GM12801 (cell line): ENCODE results near the gene HOMER2.

Source experiments
- CTCF ChIP-seq: IDR thresholded peaks from one replicate; pipeline ENCODE4 v1.5.1; 2011; ENCODE audit warnings: control low read depth; ENCODE audit not compliant: insufficient read length; ENCODE audit errors: extremely low read depth

Gene HOMER2

DNA sequence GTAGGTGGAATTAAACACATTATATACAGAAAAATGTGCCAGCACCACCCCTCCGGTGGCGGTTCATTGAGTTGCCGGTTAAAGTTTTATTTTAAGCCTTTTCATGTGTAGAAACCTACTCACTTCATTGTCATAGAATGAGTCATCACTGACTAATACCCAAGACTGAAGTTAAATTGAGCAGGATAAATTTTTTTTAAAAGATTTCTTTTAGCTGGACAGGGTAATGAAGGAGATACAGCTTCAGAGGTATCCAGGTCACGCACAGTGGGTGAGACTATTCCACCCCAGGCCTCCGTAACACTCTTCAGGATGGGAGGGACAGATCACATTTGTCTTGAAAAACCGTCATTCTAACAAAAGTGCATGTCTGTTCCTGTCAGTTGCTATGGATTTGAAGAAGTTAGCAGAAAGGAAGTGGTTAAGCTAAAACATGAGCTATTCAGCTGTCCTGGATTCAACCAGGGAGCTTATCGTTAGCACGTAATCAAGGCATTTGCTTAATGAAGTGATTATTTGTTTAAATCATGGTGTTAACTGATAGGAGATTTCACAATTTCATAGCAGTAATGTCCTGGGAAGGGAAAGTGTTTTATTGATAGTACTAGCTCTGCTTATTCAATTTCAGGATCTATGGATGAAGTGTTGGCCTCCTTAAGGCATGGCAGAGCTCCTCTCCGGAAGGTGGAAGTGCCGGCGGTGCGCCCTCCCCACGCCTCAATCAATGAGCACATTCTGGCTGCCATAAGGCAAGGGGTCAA lies 119.7 kb downstream of the HOMER2 start:
- TF ChIP-seq CTCF: no peak

- TF ChIP-seq CTCF: no peak
These were observed 120.5 kb downstream of the HOMER2 start for GRCh38 chr15:82831894-82832600.

DNA sequence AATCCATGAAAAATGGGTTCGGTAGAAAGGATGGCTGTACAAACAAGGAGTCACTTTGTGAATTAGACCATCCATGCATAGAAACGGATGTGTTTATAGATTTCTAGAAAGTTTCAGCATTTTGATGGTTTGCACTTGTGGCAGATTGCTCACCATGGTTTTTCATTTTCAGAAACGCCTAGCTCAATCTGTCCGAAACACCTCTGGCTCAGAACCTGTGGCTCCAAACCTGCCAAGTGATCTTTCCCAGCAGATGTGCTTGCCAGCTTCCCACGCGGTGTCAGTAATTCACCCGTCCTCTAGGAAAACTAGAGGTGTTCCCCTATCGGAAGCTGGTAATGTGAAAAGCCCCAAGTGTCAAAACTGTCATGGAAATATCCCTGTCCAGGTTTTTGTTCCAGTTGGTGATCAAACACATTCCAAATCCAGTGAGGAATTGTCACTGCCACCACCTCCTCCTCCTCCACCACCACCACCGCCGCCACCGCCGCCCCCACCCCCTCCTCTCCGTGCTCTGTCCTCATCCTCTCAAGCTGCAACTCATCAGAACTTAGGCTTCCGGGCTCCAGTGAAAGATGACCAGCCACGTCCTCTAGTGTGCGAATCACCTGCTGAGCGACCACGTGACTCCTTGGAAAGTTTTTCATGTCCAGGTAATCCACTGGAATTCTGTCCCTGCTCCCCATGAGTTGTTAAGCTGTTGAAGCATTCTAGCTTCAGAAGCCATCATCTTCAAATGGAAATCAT lies 121.9 kb downstream of the HOMER2 start:
- no peak for TF ChIP-seq CTCF

DNA sequence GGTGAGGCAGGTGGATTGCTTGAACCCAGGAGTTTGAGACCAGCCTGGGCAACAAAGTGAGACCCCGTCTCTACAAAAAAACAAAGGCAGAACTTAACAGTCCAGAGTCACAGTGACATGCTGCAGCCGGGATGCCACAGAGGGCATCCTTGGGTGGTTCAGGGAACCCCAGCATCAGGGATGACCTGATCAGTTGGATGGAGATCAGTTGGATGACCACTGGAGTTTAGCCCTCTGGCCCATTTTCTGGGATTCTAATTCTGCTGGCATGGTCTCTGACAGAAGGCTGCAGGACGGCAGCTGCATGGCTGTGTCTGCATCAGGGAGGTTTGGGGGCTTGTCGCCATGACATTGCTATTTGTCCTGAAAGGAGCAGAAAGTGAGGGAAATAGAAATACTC lies 123.3 kb downstream of the HOMER2 start:
- no peak for TF ChIP-seq CTCF

GRCh38 chr15:82828075-82828474 lies 124.4 kb downstream of the HOMER2 start:
- no peak for TF ChIP-seq CTCF

- no peak for TF ChIP-seq CTCF
These were observed 129.5 kb downstream of the HOMER2 start for GRCh38 chr15:82823049-82823448.

DNA sequence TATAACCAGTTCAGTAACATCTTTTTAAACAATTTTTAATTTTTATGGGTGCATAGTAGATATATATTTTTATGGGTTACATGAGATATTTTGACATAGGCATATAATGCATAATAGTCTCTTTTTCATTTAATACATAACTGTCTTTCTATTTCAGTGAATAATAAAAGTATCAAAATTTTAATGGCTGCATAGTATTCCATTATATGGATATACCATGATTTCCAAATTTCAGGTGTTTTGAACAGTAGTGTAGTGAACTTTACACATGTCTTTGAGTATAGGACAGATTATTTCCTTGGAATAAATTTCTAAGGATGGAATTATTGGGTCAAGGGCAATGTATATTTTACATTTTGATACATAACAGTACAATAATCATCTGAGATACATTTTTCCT lies 132.4 kb downstream of the HOMER2 start:
- no peak for TF ChIP-seq CTCF
